Activated T-cell treated with anti-CD3 and anti-CD28 coated beads for 24 hours (primary cell): ENCODE measurements around the gene HRH1.
"Not testable (repeated sequence)": the region's sequence is repeated elsewhere in the genome, so short reads cannot be mapped to it uniquely, and the experiment has no call there.

Source experiments
- DNase-seq: peaks from one replicate; pipeline ENCODE4 v3.0.0-alpha.2; 2020; ENCODE audit warnings: low read depth

HRH1 gene

GRCh38 chr3:11206316-11206715 lies 52.0 kb downstream of the HRH1 start:
- DNase-seq = no peak

GRCh38 chr3:11206953-11207352 lies 52.7 kb downstream of the HRH1 start:
- no peak for DNase-seq

- no peak for DNase-seq
Observed at GRCh38 chr3:11211531-11212298, 57.4 kb downstream of the HRH1 start.

GRCh38 chr3:11212299-11212608 lies 58.0 kb downstream of the HRH1 start:
- no peak for DNase-seq

GRCh38 chr3:11212784-11213183 lies 58.5 kb downstream of the HRH1 start:
- no peak for DNase-seq

GRCh38 chr3:11213810-11214450 lies 59.6 kb downstream of the HRH1 start:
- no peak for DNase-seq

GRCh38 chr3:11214451-11214978 lies 60.2 kb downstream of the HRH1 start:
- DNase-seq = no peak

- not testable (repeated sequence) for DNase-seq
Observed at GRCh38 chr3:11217370-11217769, 63.1 kb downstream of the HRH1 start.

GRCh38 chr3:11220230-11220629 lies 65.9 kb downstream of the HRH1 start:
- no peak for DNase-seq

- no peak for DNase-seq
Observed at GRCh38 chr3:11221818-11222415, 67.6 kb downstream of the HRH1 start.

GRCh38 chr3:11224010-11224409 lies 69.7 kb downstream of the HRH1 start:
- no peak for DNase-seq

GRCh38 chr3:11224870-11225229 lies 70.6 kb downstream of the HRH1 start:
- DNase-seq = no peak

- DNase-seq = no peak
Observed at GRCh38 chr3:11226042-11226370, 71.7 kb downstream of the HRH1 start.

GRCh38 chr3:11228041-11228440 lies 73.7 kb downstream of the HRH1 start:
- no peak for DNase-seq

GRCh38 chr3:11230125-11230524 lies 75.8 kb downstream of the HRH1 start:
- no peak for DNase-seq

GRCh38 chr3:11230832-11231231 lies 76.5 kb downstream of the HRH1 start:
- no peak for DNase-seq

- DNase-seq = no peak
Observed at GRCh38 chr3:11235385-11235784, 81.1 kb downstream of the HRH1 start.

GRCh38 chr3:11236588-11237461 lies 82.5 kb downstream of the HRH1 start:
- DNase-seq = peak; percentile 67

- DNase-seq = peak; percentile 17
Observed at GRCh38 chr3:11238060-11238459, 83.8 kb downstream of the HRH1 start.

GRCh38 chr3:11238880-11239279 lies 84.6 kb downstream of the HRH1 start:
- no peak for DNase-seq

- no peak for DNase-seq
Observed at GRCh38 chr3:11239796-11240195, 85.5 kb downstream of the HRH1 start.

- DNase-seq = peak; percentile 38
Observed at GRCh38 chr3:11240496-11240895, 86.2 kb downstream of the HRH1 start.
